IMR-90 (cell line): ENCODE data around the gene OPALIN. TPM values are rescaled to one million over a fixed set of nuclear protein-coding genes. Genes with fewer than 3 reads are reported as not detected.

Experiments used
- ATAC-seq: fragments of 200-7000 bp; cut with Tn5 transposase; 2 replicates; pipeline ENCODE4 v1.9.1; 2020; ENCODE audit warnings: low read depth, mild to moderate bottlenecking, moderate library complexity
- BruUV-seq: library from RNA; stranded (reverse); fragments of 400-500 nt; replicated peaks from 2 replicates; lab custom pipeline; 2021; lab: Mats Ljungman, UMichigan
- CTCF ChIA-PET: fragments of 300-600 bp; formaldehyde crosslinking; extraction: SDS; loops from one replicate; lab custom pipeline; 2021; ENCODE audit warnings: antibody characterized with exemption; lab: Yijun Ruan, JAX
- POLR2A ChIA-PET: fragments of 300-600 bp; sonication (Branson Sonifier 250); formaldehyde crosslinking; loops from one replicate; lab custom pipeline; 2022; ENCODE audit warnings: antibody characterized with exemption; ENCODE audit not compliant: unreplicated experiment; lab: Charles Lee
- DNase-seq: peaks from one replicate; pipeline ENCODE4 v3.0.0; 2013
- H2AFZ ChIP-seq: replicated peaks from 2 replicates; pipeline ENCODE3; 2013; ENCODE audit warnings: low read length, mild to moderate bottlenecking; ENCODE audit not compliant: poor library complexity
- H2AK5ac ChIP-seq: 2 replicates; pipeline ENCODE4 v1.6.1; 2013; ENCODE audit warnings: low read depth, low read length, inconsistent platforms
- H2AK9ac ChIP-seq: replicated peaks from 2 replicates; pipeline ENCODE3; 2013; ENCODE audit warnings: mild to moderate bottlenecking, low read depth, low read length, moderate library complexity; ENCODE audit not compliant: poor library complexity
- H2BK120ac ChIP-seq: 2 replicates; pipeline ENCODE4 v1.6.1; 2013; ENCODE audit warnings: low read depth, low read length, inconsistent platforms
- H2BK15ac ChIP-seq: 3 replicates; pipeline ENCODE4 v1.6.1; 2013; ENCODE audit warnings: low read depth, low read length, inconsistent platforms
- H2BK20ac ChIP-seq: 2 replicates; pipeline ENCODE4 v1.6.1; 2013; ENCODE audit warnings: low read depth, mild to moderate bottlenecking, inconsistent platforms, low read length, moderate library complexity
- H2BK5ac ChIP-seq: 2 replicates; pipeline ENCODE4 v1.6.1; 2013; ENCODE audit warnings: mild to moderate bottlenecking, low read depth, low read length, inconsistent platforms; ENCODE audit not compliant: poor library complexity, severe bottlenecking
- H3K14ac ChIP-seq: replicated peaks from 2 replicates; pipeline ENCODE4 v1.6.1; 2013; ENCODE audit warnings: low read depth, low read length, inconsistent platforms
- H3K18ac ChIP-seq: 2 replicates; pipeline ENCODE4 v1.6.1; 2013; ENCODE audit warnings: low read depth, low read length, control low read depth
- H3K23ac ChIP-seq: 2 replicates; pipeline ENCODE4 v1.6.1; 2013; ENCODE audit warnings: low read depth, low read length, inconsistent platforms
- H3K27ac ChIP-seq: 2 replicates; pipeline ENCODE4 v1.5.1; 2013; ENCODE audit warnings: mild to moderate bottlenecking, control low read depth, low read length; ENCODE audit not compliant: insufficient read depth
- H3K27me3 ChIP-seq: 2 replicates; pipeline ENCODE4 v1.6.1; 2013; ENCODE audit warnings: low read length; ENCODE audit not compliant: control insufficient read depth, insufficient read depth
- H3K36me3 ChIP-seq: 2 replicates; pipeline ENCODE4 v1.6.1; 2013; ENCODE audit warnings: low read length, mixed read lengths; ENCODE audit not compliant: control insufficient read depth, insufficient read depth
- H3K4ac ChIP-seq: 2 replicates; pipeline ENCODE4 v1.6.1; 2013; ENCODE audit warnings: low read depth, low read length, inconsistent platforms
- H3K4me1 ChIP-seq: 2 replicates; pipeline ENCODE4 v1.6.1; 2013; ENCODE audit warnings: low read length, mixed read lengths; ENCODE audit not compliant: control insufficient read depth, insufficient read depth
- H3K4me2 ChIP-seq: 2 replicates; pipeline ENCODE4 v1.6.1; 2013; ENCODE audit warnings: low read depth, mild to moderate bottlenecking, control low read depth, low read length, moderate library complexity
- H3K4me3 ChIP-seq: 2 replicates; pipeline ENCODE4 v1.5.1; 2013; ENCODE audit warnings: low read depth, mild to moderate bottlenecking, control low read depth, low read length, moderate library complexity; ENCODE audit not compliant: insufficient read depth
- H3K56ac ChIP-seq: 2 replicates; pipeline ENCODE4 v1.6.1; 2013; ENCODE audit warnings: low read length, inconsistent platforms; ENCODE audit not compliant: insufficient read depth; ENCODE audit errors: extremely low read depth
- H3K79me1 ChIP-seq, 2 experiments: 2 replicates each; pipeline ENCODE4 v1.6.1; 2013; ENCODE audit warnings: low read length in 2 of 2, inconsistent platforms in 1 of 2, low read depth in 1 of 2
- H3K9ac ChIP-seq: 2 replicates; pipeline ENCODE4 v1.6.1; 2013; ENCODE audit warnings: low read depth, low read length, control low read depth
- H3K9me1 ChIP-seq: 2 replicates; pipeline ENCODE4 v1.6.1; 2013; ENCODE audit warnings: low read length, inconsistent platforms; ENCODE audit not compliant: insufficient read depth
- H3K9me3 ChIP-seq: 2 replicates; pipeline ENCODE4 v1.6.1; 2013; ENCODE audit warnings: low read length; ENCODE audit not compliant: control insufficient read depth, insufficient read depth
- H4K20me1 ChIP-seq: 2 replicates; pipeline ENCODE4 v1.6.1; 2013; ENCODE audit warnings: low read length, inconsistent platforms; ENCODE audit not compliant: insufficient read depth
- H4K5ac ChIP-seq: 2 replicates; pipeline ENCODE4 v1.6.1; 2013; ENCODE audit warnings: mild to moderate bottlenecking, low read depth, low read length, control low read depth
- H4K8ac ChIP-seq, 2 experiments: 2 replicates each; pipeline ENCODE4 v1.6.1; 2013; ENCODE audit warnings: low read depth in 2 of 2, low read length in 2 of 2, control low read depth in 1 of 2, inconsistent platforms in 1 of 2
- H4K91ac ChIP-seq: 2 replicates; pipeline ENCODE4 v1.6.1; 2013; ENCODE audit warnings: low read depth, low read length, inconsistent platforms; ENCODE audit not compliant: insufficient read depth
- USF2 ChIP-seq: fragments of 150-350 bp; IDR thresholded peaks from 2 replicates; pipeline ENCODE4 v1.6.1; 2017; ENCODE audit warnings: mild to moderate bottlenecking, antibody characterized with exemption, low read length, low read depth
- WGBS, 2 experiments: methylation state at CpG; one replicate each; pipeline versions ENCODE4 v1.1.5 to v1.1.7; 2013; ENCODE audit warnings: missing lambda C conversion rate in 2 of 2; ENCODE audit not compliant: insufficient read length in 1 of 2; ENCODE audit errors: extremely low coverage in 2 of 2; 5-methylcytosine and 5-hydroxymethylcytosine counted together
- dilution Hi-C: fragments of 300-500 bp; cut with HindIII; formaldehyde crosslinking; loops from one replicate; pipeline ENCODE4 v1.14.3; 2018; ENCODE audit warnings: low sequenced_read_pairs; ENCODE audit not compliant: unreplicated experiment
- in situ Hi-C: fragments of 300-500 bp; cut with MboI; formaldehyde crosslinking; loops from 3 replicates; pipeline ENCODE4 v1.14.3; 2019; ENCODE audit warnings: low sequenced_read_pairs, inconsistent platforms, mixed read lengths
- intact Hi-C: fragments of 100-400 bp; cut with micrococcal nuclease; formaldehyde crosslinking; loops from 2 replicates; pipeline ENCODE4 v1.10.0; 2022
- polyA plus RNA-seq, 3 experiments: library from polyadenylated mRNA; depleted of rRNA; stranded (reverse); fragments of >200 nt; gene quantifications; 2 replicates each; pipeline ENCODE4 v1.2.3, GENCODE V29; 2012; ENCODE audit warnings: low replicate concordance in 1 of 3
- total RNA-seq: library from RNA; depleted of rRNA; stranded (reverse); fragments of >200 nt; gene quantifications from 2 replicates; pipeline ENCODE4 v1.2.3, GENCODE V29; 2012

Gene OPALIN
- total and polyA plus RNA-seq, 2 of the 4 experiments (the other 2 are of a cell fraction) = not detected

- DNase-seq = no peak
- in situ Hi-C loops (no loop called here), dilution Hi-C loops (no loop called here), intact Hi-C loops (no loop called here)
- H3K23ac ChIP-seq = no peak overlapping the region
- H3K14ac ChIP-seq = no peak overlapping the region
- H2AFZ ChIP-seq = no peak overlapping the region
- H3K4me3 ChIP-seq = no peak overlapping the region
- H3K9ac ChIP-seq = no peak overlapping the region
- no peak overlapping the region for H2BK5ac ChIP-seq
- no peaks in the 10 kb centered on the region for H4K20me1 ChIP-seq
- H2BK20ac ChIP-seq = no peak overlapping the region
- H4K91ac ChIP-seq = no peak overlapping the region
- no peak overlapping the region for H2AK5ac ChIP-seq
- POLR2A ChIA-PET = no interaction called here
- H4K5ac ChIP-seq = no peak overlapping the region
- H2AK9ac ChIP-seq = no peak overlapping the region
- TF ChIP-seq USF2 = no peak
- no peak overlapping the region for H3K4ac ChIP-seq
- BruUV-seq = no TSS peak
- no peak overlapping the region for H4K8ac ChIP-seq
- H3K4me1 ChIP-seq = no peaks in the 10 kb centered on the region
- no peaks in the 10 kb centered on the region for H3K9me1 ChIP-seq
- H2BK120ac ChIP-seq = no peak overlapping the region
- H3K79me1 ChIP-seq = no peaks in the 10 kb centered on the region
- H2BK15ac ChIP-seq = no peak overlapping the region
- no peaks in the 10 kb centered on the region for H3K9me3 ChIP-seq
- no peak overlapping the region for H3K4me2 ChIP-seq
- no CpG with 5 or more reads among the region's 4 CpGs for WGBS, 2 experiments
- H3K18ac ChIP-seq = no peak overlapping the region
- H3K56ac ChIP-seq = no peak overlapping the region
- H3K36me3 ChIP-seq = no peaks in the 10 kb centered on the region
- H3K27ac ChIP-seq = no peak overlapping the region
- no peaks in the 10 kb centered on the region; the same call in none of the 2 replicates for H3K27me3 ChIP-seq
- CTCF ChIA-PET = interaction anchor here (0.6 kb wide), 1 partner anchor 1104 kb away, joined by 6 read pairs; no protein-coding TSS in a partner anchor
- no peak for ATAC-seq
Observed at GRCh38 chr10:96339383-96339782, 19.4 kb downstream of the OPALIN start.
